ENCODE data around the gene CNPY1. TPM values are rescaled to one million over a fixed set of nuclear protein-coding genes. Genes with fewer than 3 reads are reported as not detected.
A peak's percentile ranks its signal among the peaks of the same experiment; 100 is the strongest.

CNPY1 gene
- total RNA-seq, 2 donors from 2014 or later = 0.33 TPM; not detected in 1

DNA sequence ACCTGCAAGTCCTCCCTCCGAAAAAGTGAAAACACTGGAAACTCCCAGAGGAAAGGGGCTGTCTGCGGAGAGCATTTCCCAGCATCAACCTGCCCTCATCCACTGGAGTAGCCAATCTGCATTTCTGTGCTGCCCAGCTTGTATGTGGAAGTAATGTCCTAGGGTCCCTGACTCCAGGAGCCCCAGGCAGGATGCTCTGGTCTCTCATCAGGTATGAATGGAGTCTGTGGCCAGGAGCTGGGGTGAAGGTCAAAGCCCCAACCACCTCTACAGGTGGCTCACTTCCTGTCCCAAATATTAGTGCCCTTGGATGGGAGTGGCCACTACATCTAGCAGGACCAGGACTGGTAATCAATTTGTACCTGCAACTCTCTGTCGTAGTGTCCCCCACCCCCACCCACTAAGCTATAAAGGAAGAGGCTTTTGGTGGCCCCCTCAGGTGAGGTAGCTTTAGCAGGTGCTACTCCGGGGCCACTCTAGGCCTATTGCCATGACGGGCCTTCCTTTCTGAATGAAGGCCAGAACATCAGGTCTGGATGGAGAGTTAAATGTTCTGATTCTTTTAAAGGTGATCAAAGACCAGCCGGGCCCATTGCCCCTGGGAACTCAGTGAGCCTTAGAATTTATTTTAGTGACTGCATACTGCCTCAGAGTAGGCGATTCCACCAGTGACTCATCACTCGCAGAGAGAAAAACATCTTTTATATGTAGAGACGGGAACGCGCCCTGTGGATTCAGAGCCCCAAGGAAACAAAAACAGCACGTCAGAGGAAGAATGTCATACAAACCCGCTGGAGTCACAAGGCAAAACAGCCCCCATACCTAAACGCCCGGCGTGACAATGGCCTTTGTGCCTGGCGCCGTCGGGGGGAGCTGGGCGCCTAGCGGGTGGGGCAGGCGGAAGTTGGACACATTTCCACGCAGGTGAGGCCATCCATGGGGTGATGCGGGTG, 75.4 kb downstream of the CNPY1 start:
- peak overlapping the region; percentile 71 for H3K27ac ChIP-seq (ENCODE audit: low read depth, low read length)
- H3K4me1 Mint-ChIP-seq = peaks cover 14% of the 10 kb centered on the region
- 4 to 5% methylated on average over 15 to 24 of the region's 24 CpGs for WGBS, 2 experiments (ENCODE audit: insufficient coverage in 1 of 2, insufficient read length in 1 of 2)
- peaks cover 100% of the 10 kb centered on the region for H3K27me3 ChIP-seq (ENCODE audit: control insufficient read depth, insufficient read depth, low read length, poor library complexity, severe bottlenecking)
- DNase-seq = peak; percentile 69
- H3K36me3 Mint-ChIP-seq (ENCODE audit: low read depth) = no peaks in the 10 kb centered on the region
- H3K4me3 ChIP-seq (ENCODE audit: low read length) = no peak overlapping the region
- no peak overlapping the region for H3K27ac Mint-ChIP-seq
- H3K9me3 Mint-ChIP-seq = no peaks in the 10 kb centered on the region
- peaks cover 100% of the 10 kb centered on the region for H3K27me3 Mint-ChIP-seq (ENCODE audit: insufficient read depth)
- H3K4me3 Mint-ChIP-seq = no peak overlapping the region
- no peak overlapping the region for H3K9ac ChIP-seq (ENCODE audit: extremely low read depth, low read length, poor library complexity, severe bottlenecking)
- TF ChIP-seq, protein P1, sequence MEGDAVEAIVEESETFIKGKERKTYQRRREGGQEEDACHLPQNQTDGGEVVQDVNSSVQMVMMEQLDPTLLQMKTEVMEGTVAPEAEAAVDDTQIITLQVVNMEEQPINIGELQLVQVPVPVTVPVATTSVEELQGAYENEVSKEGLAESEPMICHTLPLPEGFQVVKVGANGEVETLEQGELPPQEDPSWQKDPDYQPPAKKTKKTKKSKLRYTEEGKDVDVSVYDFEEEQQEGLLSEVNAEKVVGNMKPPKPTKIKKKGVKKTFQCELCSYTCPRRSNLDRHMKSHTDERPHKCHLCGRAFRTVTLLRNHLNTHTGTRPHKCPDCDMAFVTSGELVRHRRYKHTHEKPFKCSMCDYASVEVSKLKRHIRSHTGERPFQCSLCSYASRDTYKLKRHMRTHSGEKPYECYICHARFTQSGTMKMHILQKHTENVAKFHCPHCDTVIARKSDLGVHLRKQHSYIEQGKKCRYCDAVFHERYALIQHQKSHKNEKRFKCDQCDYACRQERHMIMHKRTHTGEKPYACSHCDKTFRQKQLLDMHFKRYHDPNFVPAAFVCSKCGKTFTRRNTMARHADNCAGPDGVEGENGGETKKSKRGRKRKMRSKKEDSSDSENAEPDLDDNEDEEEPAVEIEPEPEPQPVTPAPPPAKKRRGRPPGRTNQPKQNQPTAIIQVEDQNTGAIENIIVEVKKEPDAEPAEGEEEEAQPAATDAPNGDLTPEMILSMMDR (conservative IDR thresholded peaks at IDR 0.05) = no peak
- H3K9me3 ChIP-seq (ENCODE audit: control insufficient read depth, low read length) = no peaks in the 10 kb centered on the region
- H3K36me3 ChIP-seq (ENCODE audit: control insufficient read depth, insufficient read depth, low read length) = no peaks in the 10 kb centered on the region
- H3K4me1 ChIP-seq (ENCODE audit: control insufficient read depth, insufficient read depth, low read length) = peaks cover 4% of the 10 kb centered on the region

- peaks cover 100% of the 10 kb centered on the region for H3K27me3 ChIP-seq (ENCODE audit: control insufficient read depth, insufficient read depth, low read length, poor library complexity, severe bottlenecking)
- H3K4me1 Mint-ChIP-seq = peaks cover 15% of the 10 kb centered on the region
Measured at GRCh38 chr7:155470186-155470487, 76.2 kb downstream of the CNPY1 start.

GRCh38 chr7:155469311-155470185, 76.8 kb downstream of the CNPY1 start:
- H3K9ac ChIP-seq (ENCODE audit: extremely low read depth, low read length, poor library complexity, severe bottlenecking) = no peak overlapping the region

More at GRCh38 chr7:155470186-155470487, 76.2 kb downstream of the CNPY1 start:
- no peak for DNase-seq
- Histone ChIP-seq H3K9me3 (ENCODE audit: control insufficient read depth, low read length) (no peaks in the 10 kb centered on the region), H3K27ac (ENCODE audit: low read depth, low read length) (no peak overlapping the region), H3K36me3 (ENCODE audit: control insufficient read depth, insufficient read depth, low read length) (no peaks in the 10 kb centered on the region), H3K4me3 (ENCODE audit: low read length) (no peak overlapping the region), H3K4me1 (ENCODE audit: control insufficient read depth, insufficient read depth, low read length) (peaks cover 4% of the 10 kb centered on the region), H3K9ac (ENCODE audit: extremely low read depth, low read length, poor library complexity, severe bottlenecking) (no peak overlapping the region)
- TF ChIP-seq, protein P1 (conservative IDR thresholded peaks at IDR 0.05) = no peak
- peaks cover 100% of the 10 kb centered on the region for H3K27me3 Mint-ChIP-seq (ENCODE audit: insufficient read depth)
- 29 to 30% methylated on average over 2 to 8 of the region's 8 CpGs for WGBS, 2 experiments (ENCODE audit: insufficient coverage in 1 of 2, insufficient read length in 1 of 2)
- no peak overlapping the region for H3K27ac Mint-ChIP-seq
- H3K9me3 Mint-ChIP-seq = no peaks in the 10 kb centered on the region
- no peaks in the 10 kb centered on the region for H3K36me3 Mint-ChIP-seq (ENCODE audit: low read depth)
- H3K4me3 Mint-ChIP-seq = no peak overlapping the region

More at GRCh38 chr7:155469311-155470185, 76.8 kb downstream of the CNPY1 start:
- no peak for DNase-seq
- H3K27me3 ChIP-seq (ENCODE audit: control insufficient read depth, insufficient read depth, low read length, poor library complexity, severe bottlenecking) = peaks cover 100% of the 10 kb centered on the region
- peaks cover 100% of the 10 kb centered on the region for H3K27me3 Mint-ChIP-seq (ENCODE audit: insufficient read depth)
- H3K4me1 ChIP-seq (ENCODE audit: control insufficient read depth, insufficient read depth, low read length) = peaks cover 4% of the 10 kb centered on the region
- H3K4me3 ChIP-seq (ENCODE audit: low read length) = no peak overlapping the region
- no peaks in the 10 kb centered on the region for H3K36me3 ChIP-seq (ENCODE audit: control insufficient read depth, insufficient read depth, low read length)
- H3K27ac ChIP-seq (ENCODE audit: low read depth, low read length) = no peak overlapping the region
- H3K4me3 Mint-ChIP-seq = no peak overlapping the region
- H3K9me3 ChIP-seq (ENCODE audit: control insufficient read depth, low read length) = no peaks in the 10 kb centered on the region
- no peaks in the 10 kb centered on the region for H3K9me3 Mint-ChIP-seq
- no peaks in the 10 kb centered on the region for H3K36me3 Mint-ChIP-seq (ENCODE audit: low read depth)
- WGBS, 2 experiments (ENCODE audit: insufficient coverage in 1 of 2, insufficient read length in 1 of 2) = 14 to 19% methylated on average over 6 to 12 of the region's 12 CpGs
- H3K27ac Mint-ChIP-seq = no peak overlapping the region
- TF ChIP-seq, protein P1 (conservative IDR thresholded peaks at IDR 0.05) = no peak
- peaks cover 17% of the 10 kb centered on the region for H3K4me1 Mint-ChIP-seq
